Endodermal cell (in vitro differentiated cells): ENCODE data around the gene WRAP73. TPM values are rescaled to one million over a fixed set of nuclear protein-coding genes. Genes with fewer than 3 reads are reported as not detected.

ENCODE experiments used
- DNase-seq: peaks from one replicate; pipeline ENCODE4 v3.0.0-alpha.2; 2017
- H3K27ac ChIP-seq: 2 replicates; pipeline ENCODE4 v1.5.1; 2013; ENCODE audit warnings: mild to moderate bottlenecking, low read depth, low read length, moderate library complexity
- H3K27me3 ChIP-seq: 2 replicates; pipeline ENCODE4 v1.6.1; 2013; ENCODE audit warnings: mild to moderate bottlenecking, low read length, moderate library complexity; ENCODE audit not compliant: insufficient read depth, control insufficient read depth, poor library complexity, severe bottlenecking
- H3K36me3 ChIP-seq: 2 replicates; pipeline ENCODE4 v1.7.0; 2013; ENCODE audit warnings: mild to moderate bottlenecking, low read length, moderate library complexity; ENCODE audit not compliant: control insufficient read depth, insufficient read depth
- H3K4me1 ChIP-seq: one replicate; pipeline ENCODE4 v1.7.0; 2013; ENCODE audit warnings: low read length; ENCODE audit not compliant: control insufficient read depth, insufficient read depth
- H3K4me3 ChIP-seq: 2 replicates; pipeline ENCODE4 v1.5.1; 2013; ENCODE audit warnings: mild to moderate bottlenecking, low read length, moderate library complexity
- H3K9ac ChIP-seq: 2 replicates; pipeline ENCODE4 v1.6.1; 2013; ENCODE audit warnings: mild to moderate bottlenecking, low read length, moderate library complexity; ENCODE audit not compliant: poor library complexity, severe bottlenecking; ENCODE audit errors: extremely low read depth
- H3K9me3 ChIP-seq: 2 replicates; pipeline ENCODE4 v1.6.1; 2013; ENCODE audit warnings: mild to moderate bottlenecking, low read length, moderate library complexity; ENCODE audit not compliant: control insufficient read depth
- H3K27ac Mint-ChIP-seq: 2 replicates; pipeline ENCODE4 v1.8.0; 2020; ENCODE audit warnings: mixed read lengths
- H3K27me3 Mint-ChIP-seq: 2 replicates; pipeline ENCODE4 v1.8.0; 2021; ENCODE audit warnings: mild to moderate bottlenecking, mixed read lengths; ENCODE audit not compliant: insufficient read depth
- H3K36me3 Mint-ChIP-seq: 2 replicates; pipeline ENCODE4 v1.8.0; 2020; ENCODE audit warnings: low read depth, mixed read lengths
- H3K4me1 Mint-ChIP-seq: 2 replicates; pipeline ENCODE4 v1.8.0; 2020; ENCODE audit warnings: mixed read lengths
- H3K4me3 Mint-ChIP-seq: 2 replicates; pipeline ENCODE4 v1.8.0; 2020; ENCODE audit warnings: mild to moderate bottlenecking, moderate library complexity, mixed read lengths
- H3K9me3 Mint-ChIP-seq: 2 replicates; pipeline ENCODE4 v1.8.0; 2020; ENCODE audit warnings: mild to moderate bottlenecking, mixed read lengths
- WGBS, 2 experiments: methylation state at CpG; one replicate each; pipeline versions ENCODE4 v1.1.5 to v1.1.7; 2013; ENCODE audit warnings: missing lambda C conversion rate in 2 of 2, mixed read lengths in 1 of 2; ENCODE audit not compliant: insufficient coverage in 1 of 2, insufficient read length in 1 of 2; 5-methylcytosine and 5-hydroxymethylcytosine counted together
- total RNA-seq, 2 donors: library from RNA; stranded (reverse); fragmentation: NEBNext Ultra II Directional in 1 of 2; extraction: Animal tissue kit (Norgen Biotek cat#: 25700) in 1 of 2; gene quantifications; 2 replicates in 1 of 2; 3 replicates in 1 of 2; pipeline ENCODE4 v1.2.1, GENCODE V29; 2021
- TF ChIP-seq, protein P1 (sequence below): fragments of 200-600 bp; sonication (generic); conservative IDR thresholded peaks from 2 replicates; pipeline ENCODE4 v1.5.0; 2021; ENCODE audit warnings: antibody characterized with exemption, mild to moderate bottlenecking

Gene WRAP73
- total RNA-seq, 2 donors from 2014 or later, result 29.8 to 32.5 TPM

GRCh38 chr1:3683197-3683596 lies 33.3 kb upstream of the WRAP73 start:
- Histone ChIP-seq H3K4me3 (no peak overlapping the region), H3K36me3 (no peaks in the 10 kb centered on the region), H3K4me1 (no peaks in the 10 kb centered on the region), H3K9me3 (no peaks in the 10 kb centered on the region), H3K27ac (no peak overlapping the region), H3K9ac (no peak overlapping the region), H3K27me3 (peaks cover 22% of the 10 kb centered on the region)
- H3K27me3 Mint-ChIP-seq, result peaks cover 22% of the 10 kb centered on the region
- no peak overlapping the region for H3K27ac Mint-ChIP-seq
- no peaks in the 10 kb centered on the region for H3K36me3 Mint-ChIP-seq
- no peak overlapping the region for H3K4me3 Mint-ChIP-seq
- TF ChIP-seq, protein P1, sequence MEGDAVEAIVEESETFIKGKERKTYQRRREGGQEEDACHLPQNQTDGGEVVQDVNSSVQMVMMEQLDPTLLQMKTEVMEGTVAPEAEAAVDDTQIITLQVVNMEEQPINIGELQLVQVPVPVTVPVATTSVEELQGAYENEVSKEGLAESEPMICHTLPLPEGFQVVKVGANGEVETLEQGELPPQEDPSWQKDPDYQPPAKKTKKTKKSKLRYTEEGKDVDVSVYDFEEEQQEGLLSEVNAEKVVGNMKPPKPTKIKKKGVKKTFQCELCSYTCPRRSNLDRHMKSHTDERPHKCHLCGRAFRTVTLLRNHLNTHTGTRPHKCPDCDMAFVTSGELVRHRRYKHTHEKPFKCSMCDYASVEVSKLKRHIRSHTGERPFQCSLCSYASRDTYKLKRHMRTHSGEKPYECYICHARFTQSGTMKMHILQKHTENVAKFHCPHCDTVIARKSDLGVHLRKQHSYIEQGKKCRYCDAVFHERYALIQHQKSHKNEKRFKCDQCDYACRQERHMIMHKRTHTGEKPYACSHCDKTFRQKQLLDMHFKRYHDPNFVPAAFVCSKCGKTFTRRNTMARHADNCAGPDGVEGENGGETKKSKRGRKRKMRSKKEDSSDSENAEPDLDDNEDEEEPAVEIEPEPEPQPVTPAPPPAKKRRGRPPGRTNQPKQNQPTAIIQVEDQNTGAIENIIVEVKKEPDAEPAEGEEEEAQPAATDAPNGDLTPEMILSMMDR, result no peak
- H3K4me1 Mint-ChIP-seq, result peaks cover 2% of the 10 kb centered on the region
- H3K9me3 Mint-ChIP-seq, result no peaks in the 10 kb centered on the region
- no peak for DNase-seq
- 100% methylated on average over 1 of the region's 1 CpG for WGBS, 2 experiments

GRCh38 chr1:3681898-3682806 lies 32.2 kb upstream of the WRAP73 start:
- H3K9me3 Mint-ChIP-seq, result no peaks in the 10 kb centered on the region
- peaks cover 22% of the 10 kb centered on the region for H3K27me3 ChIP-seq
- TF ChIP-seq, protein P1, result no peak
- H3K4me1 Mint-ChIP-seq, result no peaks in the 10 kb centered on the region
- no peaks in the 10 kb centered on the region for H3K36me3 ChIP-seq
- no peak overlapping the region for H3K27ac ChIP-seq
- H3K9me3 ChIP-seq, result no peaks in the 10 kb centered on the region
- H3K27ac Mint-ChIP-seq, result no peak overlapping the region
- 86 to 95% methylated on average over 10 to 27 of the region's 27 CpGs for WGBS, 2 experiments
- H3K4me1 ChIP-seq, result no peaks in the 10 kb centered on the region
- H3K27me3 Mint-ChIP-seq, result peaks cover 22% of the 10 kb centered on the region
- DNase-seq, result no peak
- H3K36me3 Mint-ChIP-seq, result no peaks in the 10 kb centered on the region
- no peak overlapping the region for H3K4me3 Mint-ChIP-seq
- no peak overlapping the region for H3K4me3 ChIP-seq
- H3K9ac ChIP-seq, result no peak overlapping the region

DNA sequence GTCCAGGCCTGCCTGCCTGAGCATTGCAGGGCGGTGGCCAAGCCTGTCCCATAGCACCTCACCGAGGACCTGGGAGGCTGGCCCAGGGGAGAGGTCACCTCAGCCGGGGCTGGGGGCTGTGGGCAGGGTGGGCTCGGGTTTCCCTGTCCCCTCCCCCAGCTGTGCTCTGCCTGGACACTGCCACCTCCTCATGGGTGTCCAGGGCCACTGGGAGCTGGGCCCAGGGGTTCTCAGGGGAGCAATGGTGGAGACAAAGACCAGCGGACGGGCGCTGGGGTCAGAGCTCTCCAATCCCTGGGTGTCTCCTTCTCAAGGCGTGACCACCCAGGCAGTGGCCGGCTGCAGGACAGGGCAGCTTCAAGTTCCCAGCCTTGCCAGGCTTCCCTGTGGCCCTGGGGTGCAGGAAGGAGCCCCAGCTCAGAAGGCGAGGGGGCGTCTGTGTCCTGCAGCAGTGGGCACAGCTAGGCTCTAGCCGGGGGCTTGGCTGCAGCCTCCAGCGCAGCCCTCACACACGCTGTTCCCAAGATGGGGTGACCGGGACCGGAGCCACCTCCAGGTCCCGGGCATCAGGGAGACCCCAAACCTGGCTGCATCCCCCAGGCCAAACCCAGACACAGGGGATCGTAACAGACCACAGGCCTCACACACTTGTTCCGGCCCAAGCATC lies 31.5 kb upstream of the WRAP73 start:
- Histone ChIP-seq H3K4me1 (no peaks in the 10 kb centered on the region), H3K36me3 (no peaks in the 10 kb centered on the region), H3K9me3 (no peaks in the 10 kb centered on the region), H3K9ac (no peak overlapping the region), H3K27ac (no peak overlapping the region), H3K4me3 (no peak overlapping the region), H3K27me3 (peaks cover 22% of the 10 kb centered on the region)
- Mint-ChIP-seq H3K36me3 (no peaks in the 10 kb centered on the region), H3K4me3 (no peak overlapping the region), H3K27ac (no peak overlapping the region), H3K9me3 (no peaks in the 10 kb centered on the region), H3K27me3 (peaks cover 20% of the 10 kb centered on the region), H3K4me1 (no peaks in the 10 kb centered on the region)
- DNase-seq, result no peak
- TF ChIP-seq, protein P1, result no peak
- WGBS, 2 experiments, result 90 to 92% methylated on average over 14 to 19 of the region's 19 CpGs
